NT2/D1 (cell line): ENCODE data around the gene KBTBD13.

Experiments used
- SUZ12 ChIP-seq: IDR thresholded peaks from 2 replicates; pipeline ENCODE4 v1.6.1; 2011; ENCODE audit not compliant: insufficient read length, insufficient read depth; ENCODE audit errors: extremely low read depth
- ZNF274 ChIP-seq: IDR thresholded peaks from 2 replicates; pipeline ENCODE4 v1.6.1; 2011; ENCODE audit warnings: mild to moderate bottlenecking, low read depth, low read length

DNA sequence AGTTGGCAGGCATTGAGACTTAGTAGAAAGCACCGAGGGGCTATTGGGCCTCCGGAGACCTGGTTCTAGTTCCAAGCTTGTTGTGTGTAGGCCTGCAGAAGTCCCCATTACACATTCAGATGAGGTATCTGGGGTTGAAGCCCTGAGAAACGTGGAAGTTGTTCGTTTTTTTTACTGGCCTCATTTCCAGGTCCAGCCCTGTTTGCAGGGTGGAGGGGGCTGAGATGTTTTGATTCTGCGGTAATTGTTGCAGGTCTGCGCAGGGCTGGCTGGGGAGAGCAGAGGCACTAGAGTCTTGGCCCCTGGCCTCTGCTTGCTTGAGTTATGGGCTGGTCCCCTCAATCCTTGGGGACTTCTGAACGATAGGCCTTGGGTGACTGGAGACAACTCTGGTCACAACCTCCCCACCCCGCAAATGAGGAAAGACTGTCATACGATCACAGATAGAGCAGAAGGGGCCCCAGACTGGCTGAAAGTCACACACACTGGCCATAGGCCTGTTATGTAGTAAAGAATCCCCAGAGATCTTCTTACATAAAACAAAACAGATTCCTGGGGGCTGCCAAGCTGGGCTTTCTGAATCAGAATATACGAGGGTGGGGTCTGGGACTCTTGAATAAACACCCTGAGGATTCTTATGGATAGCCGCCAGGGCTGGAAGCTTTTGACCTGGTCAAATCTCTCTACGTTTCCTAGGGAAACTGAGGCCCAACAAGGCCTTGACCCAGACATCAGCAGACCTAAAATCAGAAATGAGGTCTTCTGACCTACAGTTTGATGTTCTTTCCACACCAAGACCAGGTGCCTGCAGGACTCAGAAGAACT lies 15.6 kb downstream of the KBTBD13 start:
- no peak for TF ChIP-seq ZNF274
- no peak for TF ChIP-seq SUZ12
